ENCODE data around the gene FCER2.

DNA sequence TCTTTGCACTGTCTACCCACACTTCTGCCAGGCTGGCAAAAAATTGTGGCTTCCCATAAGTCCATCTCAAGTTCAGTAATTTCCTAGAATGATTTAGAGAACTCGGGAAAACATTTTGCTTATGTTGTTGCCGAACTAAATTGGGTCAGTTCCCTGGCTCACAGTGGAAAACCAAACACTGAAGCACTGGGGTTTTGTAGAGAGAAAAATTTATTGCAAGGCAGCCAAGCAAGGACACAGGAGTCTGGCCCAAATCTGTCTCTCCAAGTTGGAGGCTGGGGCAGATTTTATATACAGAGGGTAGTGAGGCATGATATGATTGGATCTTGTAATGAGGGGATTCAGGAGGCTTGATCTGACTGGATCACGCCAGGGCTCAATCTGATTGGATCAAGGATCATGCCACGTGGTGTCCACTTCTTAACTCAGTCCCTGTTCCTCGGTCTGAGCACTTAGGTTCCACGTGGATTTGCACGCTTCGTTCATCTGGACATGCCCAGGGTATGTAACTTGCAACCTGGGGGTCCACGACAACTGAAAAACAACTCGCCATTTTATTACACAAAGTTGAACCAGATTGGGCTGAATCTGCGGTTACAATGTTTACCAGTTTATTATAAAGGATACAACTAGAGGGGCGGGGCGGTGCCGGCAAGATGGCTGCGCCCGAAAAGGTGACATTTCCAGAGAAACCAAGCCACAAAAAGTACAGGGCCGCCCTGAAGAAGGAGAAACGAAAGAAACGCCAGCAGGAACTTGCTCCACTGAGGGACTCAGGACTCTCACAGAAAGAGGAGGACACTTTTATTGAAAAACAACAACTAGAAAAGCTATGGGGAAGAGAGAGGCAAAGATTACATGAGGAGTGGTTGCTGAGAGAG lies 38.1 kb upstream of the FCER2 start:
- TF ChIP-seq POLR2A (IDR thresholded peaks at IDR 0.05) = no peak
- no peak for TF ChIP-seq CTCF (IDR thresholded peaks at IDR 0.05)
